ENCODE results near the gene XKR8.

DNA sequence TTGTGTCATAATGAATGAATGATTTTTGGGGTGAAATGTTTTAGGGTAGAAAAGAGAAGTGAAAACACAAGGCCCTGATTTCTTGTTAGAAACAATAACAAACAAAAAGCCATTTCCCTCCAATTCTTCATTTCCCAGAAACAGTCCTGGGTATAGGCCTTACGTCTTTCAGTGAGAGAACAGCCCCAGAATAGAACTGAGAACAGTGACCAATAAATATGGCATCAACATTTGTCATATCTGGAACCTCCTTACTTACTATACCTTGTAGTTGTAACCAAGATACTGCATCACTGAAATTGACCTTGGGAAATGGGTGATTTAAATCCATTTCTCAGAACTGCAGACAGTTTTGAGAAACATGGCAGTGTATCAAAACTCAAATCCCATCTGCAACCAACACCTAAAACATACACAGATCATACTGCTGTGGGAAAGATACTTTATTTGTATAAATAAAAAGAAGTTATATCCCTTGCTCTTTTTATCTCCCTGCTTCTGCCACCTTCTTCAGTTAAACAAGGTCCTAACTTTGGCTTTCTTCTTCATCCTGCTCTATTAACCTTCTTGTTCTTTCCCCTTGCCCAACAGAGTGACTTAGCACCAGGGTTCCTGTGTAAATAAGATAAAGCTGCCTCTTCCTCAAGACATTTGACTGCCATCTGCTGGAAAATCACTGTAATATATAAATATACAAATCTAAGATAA lies 19.5 kb downstream of the XKR8 start:
- TF ChIP-seq MXI1 (conservative IDR thresholded peaks at IDR 0.05; ENCODE audit: poor library complexity, severe bottlenecking) (no peak), EP300 (conservative IDR thresholded peaks at IDR 0.05; ENCODE audit: poor library complexity, severe bottlenecking) (no peak)
- TF ChIP-seq, protein P1, sequence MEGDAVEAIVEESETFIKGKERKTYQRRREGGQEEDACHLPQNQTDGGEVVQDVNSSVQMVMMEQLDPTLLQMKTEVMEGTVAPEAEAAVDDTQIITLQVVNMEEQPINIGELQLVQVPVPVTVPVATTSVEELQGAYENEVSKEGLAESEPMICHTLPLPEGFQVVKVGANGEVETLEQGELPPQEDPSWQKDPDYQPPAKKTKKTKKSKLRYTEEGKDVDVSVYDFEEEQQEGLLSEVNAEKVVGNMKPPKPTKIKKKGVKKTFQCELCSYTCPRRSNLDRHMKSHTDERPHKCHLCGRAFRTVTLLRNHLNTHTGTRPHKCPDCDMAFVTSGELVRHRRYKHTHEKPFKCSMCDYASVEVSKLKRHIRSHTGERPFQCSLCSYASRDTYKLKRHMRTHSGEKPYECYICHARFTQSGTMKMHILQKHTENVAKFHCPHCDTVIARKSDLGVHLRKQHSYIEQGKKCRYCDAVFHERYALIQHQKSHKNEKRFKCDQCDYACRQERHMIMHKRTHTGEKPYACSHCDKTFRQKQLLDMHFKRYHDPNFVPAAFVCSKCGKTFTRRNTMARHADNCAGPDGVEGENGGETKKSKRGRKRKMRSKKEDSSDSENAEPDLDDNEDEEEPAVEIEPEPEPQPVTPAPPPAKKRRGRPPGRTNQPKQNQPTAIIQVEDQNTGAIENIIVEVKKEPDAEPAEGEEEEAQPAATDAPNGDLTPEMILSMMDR (IDR thresholded peaks at IDR 0.05; ENCODE audit: poor library complexity, severe bottlenecking): peak; percentile 69
